MM.1S (cell line): ENCODE data around the gene UBIAD1.

ENCODE experiments used
- EZH2 ChIP-seq: fragments of 300-600 bp; sonication (generic); optimal IDR thresholded peaks from 2 replicates; pipeline ENCODE3; 2017; ENCODE audit warnings: low read depth, mild to moderate bottlenecking, antibody characterized with exemption, low read length, mixed read lengths
- EZH2phosphoT487 ChIP-seq: fragments of 300-600 bp; sonication (generic); IDR thresholded peaks from 2 replicates; pipeline ENCODE4 v1.6.1; 2018; ENCODE audit warnings: antibody characterized with exemption, low read length
- TF ChIP-seq, protein P1 (sequence below): fragments of 300-600 bp; sonication (generic); IDR thresholded peaks from 2 replicates; pipeline ENCODE4 v1.5.1; 2016; ENCODE audit warnings: antibody characterized with exemption, low read length, mixed read lengths

DNA sequence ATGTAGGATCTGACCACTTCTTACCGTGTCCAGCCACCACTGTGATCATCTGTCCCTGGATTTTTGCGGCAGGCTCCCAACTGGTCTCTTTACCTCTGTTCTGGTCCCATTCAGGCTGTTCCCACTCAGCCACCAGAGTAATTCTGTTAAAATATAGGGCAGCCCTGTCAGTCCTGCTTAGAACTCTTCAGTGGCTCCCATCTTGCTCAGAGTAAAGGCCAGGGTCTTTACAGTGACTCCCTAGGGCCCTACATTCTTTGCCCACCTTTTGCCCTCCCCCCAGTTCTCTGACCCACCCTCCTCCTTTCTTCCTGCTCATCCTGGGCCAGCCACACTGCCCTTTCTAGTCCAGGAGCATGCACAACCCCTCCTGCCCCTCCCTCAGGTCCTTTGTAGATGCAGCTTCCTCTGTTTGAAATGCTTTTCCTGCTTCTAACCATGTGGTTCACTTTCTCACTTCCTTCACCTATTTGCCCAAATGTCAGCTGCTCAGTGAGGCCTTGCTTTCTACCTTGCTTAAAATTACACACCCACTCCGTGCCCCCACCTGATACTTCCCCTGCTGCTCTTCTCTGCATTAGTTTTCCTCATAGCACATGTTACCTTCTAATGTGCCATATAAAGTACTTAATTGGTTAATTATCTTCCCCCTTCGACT, 7.8 kb downstream of the UBIAD1 start:
- TF ChIP-seq EZH2phosphoT487 = no peak
- TF ChIP-seq, protein P1, sequence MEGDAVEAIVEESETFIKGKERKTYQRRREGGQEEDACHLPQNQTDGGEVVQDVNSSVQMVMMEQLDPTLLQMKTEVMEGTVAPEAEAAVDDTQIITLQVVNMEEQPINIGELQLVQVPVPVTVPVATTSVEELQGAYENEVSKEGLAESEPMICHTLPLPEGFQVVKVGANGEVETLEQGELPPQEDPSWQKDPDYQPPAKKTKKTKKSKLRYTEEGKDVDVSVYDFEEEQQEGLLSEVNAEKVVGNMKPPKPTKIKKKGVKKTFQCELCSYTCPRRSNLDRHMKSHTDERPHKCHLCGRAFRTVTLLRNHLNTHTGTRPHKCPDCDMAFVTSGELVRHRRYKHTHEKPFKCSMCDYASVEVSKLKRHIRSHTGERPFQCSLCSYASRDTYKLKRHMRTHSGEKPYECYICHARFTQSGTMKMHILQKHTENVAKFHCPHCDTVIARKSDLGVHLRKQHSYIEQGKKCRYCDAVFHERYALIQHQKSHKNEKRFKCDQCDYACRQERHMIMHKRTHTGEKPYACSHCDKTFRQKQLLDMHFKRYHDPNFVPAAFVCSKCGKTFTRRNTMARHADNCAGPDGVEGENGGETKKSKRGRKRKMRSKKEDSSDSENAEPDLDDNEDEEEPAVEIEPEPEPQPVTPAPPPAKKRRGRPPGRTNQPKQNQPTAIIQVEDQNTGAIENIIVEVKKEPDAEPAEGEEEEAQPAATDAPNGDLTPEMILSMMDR = no peak
- no peak for TF ChIP-seq EZH2
